GM18951 (cell line): ENCODE measurements around the gene PARD3B.

Experiments
- POLR2A ChIP-seq: IDR thresholded peaks from 4 replicates; pipeline ENCODE4 v1.6.1; 2011; ENCODE audit warnings: mild to moderate bottlenecking; ENCODE audit not compliant: insufficient read length, insufficient read depth; ENCODE audit errors: extremely low read depth
- in situ Hi-C: fragments of 300-500 bp; cut with MboI; formaldehyde crosslinking; loops from one replicate; pipeline ENCODE4 v1.12.0; 2022; ENCODE audit warnings: low sequenced_read_pairs, mixed read lengths, inconsistent platforms; ENCODE audit not compliant: unreplicated experiment

PARD3B gene

GRCh38 chr2:204824751-204825453 lies 279.6 kb downstream of the PARD3B start:
- no peak for TF ChIP-seq POLR2A
- in situ Hi-C loops, result no loop called here

GRCh38 chr2:204825681-204826080 lies 280.4 kb downstream of the PARD3B start:
- in situ Hi-C loops, result no loop called here

GRCh38 chr2:204827701-204828590 lies 282.7 kb downstream of the PARD3B start:
- no peak for TF ChIP-seq POLR2A
- in situ Hi-C loops, result no loop called here

More at GRCh38 chr2:204825681-204826080, 280.4 kb downstream of the PARD3B start:
- no peak for TF ChIP-seq POLR2A

- in situ Hi-C loops, result no loop called here
Observed at GRCh38 chr2:204834716-204835384, 289.6 kb downstream of the PARD3B start.

GRCh38 chr2:204835786-204836185 lies 290.5 kb downstream of the PARD3B start:
- in situ Hi-C loops, result no loop called here

More at GRCh38 chr2:204834716-204835384, 289.6 kb downstream of the PARD3B start:
- no peak for TF ChIP-seq POLR2A

GRCh38 chr2:204840504-204840903 lies 295.2 kb downstream of the PARD3B start:
- no peak for TF ChIP-seq POLR2A
- in situ Hi-C loops, result no loop called here

More at GRCh38 chr2:204835786-204836185, 290.5 kb downstream of the PARD3B start:
- TF ChIP-seq POLR2A, result no peak

GRCh38 chr2:204842068-204842467 lies 296.8 kb downstream of the PARD3B start:
- in situ Hi-C loops, result no loop called here
- TF ChIP-seq POLR2A, result no peak

- TF ChIP-seq POLR2A, result no peak
- in situ Hi-C loops, result no loop called here
Observed at GRCh38 chr2:204842661-204843485, 297.6 kb downstream of the PARD3B start.

GRCh38 chr2:204846471-204846870 lies 301.2 kb downstream of the PARD3B start:
- TF ChIP-seq POLR2A, result no peak
- in situ Hi-C loops, result no loop called here

GRCh38 chr2:204849892-204850291 lies 304.6 kb downstream of the PARD3B start:
- TF ChIP-seq POLR2A, result no peak
- in situ Hi-C loops, result no loop called here

- no peak for TF ChIP-seq POLR2A
- in situ Hi-C loops, result no loop called here
Observed at GRCh38 chr2:204850581-204850980, 305.3 kb downstream of the PARD3B start.

- no peak for TF ChIP-seq POLR2A
- in situ Hi-C loops, result no loop called here
Observed at GRCh38 chr2:204853905-204854304, 308.6 kb downstream of the PARD3B start.
